Ishikawa (cell line): ENCODE data around the gene KYAT1.

Experiments
- EP300 ChIP-seq: IDR thresholded peaks from 2 replicates; pipeline ENCODE4 v1.6.1; 2012; ENCODE audit warnings: borderline replicate concordance
- RAD21 ChIP-seq: IDR thresholded peaks from 2 replicates; pipeline ENCODE4 v1.6.1; 2012; ENCODE audit warnings: low read depth
- TEAD4 ChIP-seq: IDR thresholded peaks from 2 replicates; pipeline ENCODE4 v1.6.1; 2012

DNA sequence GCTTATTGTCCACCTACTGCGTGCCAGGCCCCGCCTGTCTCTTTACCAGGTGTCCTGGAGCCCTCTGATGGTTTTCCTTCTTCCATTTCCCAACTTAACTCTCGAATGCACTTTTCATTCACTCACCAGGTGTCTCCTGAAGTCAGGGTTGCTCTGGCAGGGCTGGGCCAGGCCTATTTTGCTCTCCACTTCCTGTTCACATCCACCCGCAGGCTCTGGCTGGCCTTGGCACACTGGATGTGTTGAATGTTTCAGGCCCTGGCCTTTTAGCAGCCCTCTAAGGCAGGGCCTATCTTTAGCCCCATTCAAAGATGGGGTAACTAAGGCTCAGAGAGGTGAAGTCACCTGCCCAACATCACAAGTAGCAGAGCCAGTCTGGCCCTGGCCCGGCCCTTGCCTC lies 16.6 kb upstream of the KYAT1 start:
- TF ChIP-seq RAD21 = no peak
- TF ChIP-seq EP300 = no peak
- no peak for TF ChIP-seq TEAD4
